IMR-90 (cell line): ENCODE data around the gene FLT1. TPM values are rescaled to one million over a fixed set of nuclear protein-coding genes. Genes with fewer than 3 reads are reported as not detected.

Experiments
- ATAC-seq: fragments of 200-7000 bp; cut with Tn5 transposase; 2 replicates; pipeline ENCODE4 v1.9.1; 2020; ENCODE audit warnings: low read depth, mild to moderate bottlenecking, moderate library complexity
- BruUV-seq: library from RNA; stranded (reverse); fragments of 400-500 nt; replicated peaks from 2 replicates; lab custom pipeline; 2021; lab: Mats Ljungman, UMichigan
- CTCF ChIA-PET: fragments of 300-600 bp; formaldehyde crosslinking; extraction: SDS; loops from one replicate; lab custom pipeline; 2021; ENCODE audit warnings: antibody characterized with exemption; lab: Yijun Ruan, JAX
- POLR2A ChIA-PET: fragments of 300-600 bp; sonication (Branson Sonifier 250); formaldehyde crosslinking; loops from one replicate; lab custom pipeline; 2022; ENCODE audit warnings: antibody characterized with exemption; ENCODE audit not compliant: unreplicated experiment; lab: Charles Lee
- DNase-seq: peaks from one replicate; pipeline ENCODE4 v3.0.0; 2013
- H2AFZ ChIP-seq: replicated peaks from 2 replicates; pipeline ENCODE3; 2013; ENCODE audit warnings: low read length, mild to moderate bottlenecking; ENCODE audit not compliant: poor library complexity
- H2AK5ac ChIP-seq: 2 replicates; pipeline ENCODE4 v1.6.1; 2013; ENCODE audit warnings: low read depth, low read length, inconsistent platforms
- H2AK9ac ChIP-seq: replicated peaks from 2 replicates; pipeline ENCODE3; 2013; ENCODE audit warnings: mild to moderate bottlenecking, low read depth, low read length, moderate library complexity; ENCODE audit not compliant: poor library complexity
- H2BK120ac ChIP-seq: 2 replicates; pipeline ENCODE4 v1.6.1; 2013; ENCODE audit warnings: low read depth, low read length, inconsistent platforms
- H2BK15ac ChIP-seq: 3 replicates; pipeline ENCODE4 v1.6.1; 2013; ENCODE audit warnings: low read depth, low read length, inconsistent platforms
- H2BK20ac ChIP-seq: 2 replicates; pipeline ENCODE4 v1.6.1; 2013; ENCODE audit warnings: low read depth, mild to moderate bottlenecking, inconsistent platforms, low read length, moderate library complexity
- H2BK5ac ChIP-seq: 2 replicates; pipeline ENCODE4 v1.6.1; 2013; ENCODE audit warnings: mild to moderate bottlenecking, low read depth, low read length, inconsistent platforms; ENCODE audit not compliant: poor library complexity, severe bottlenecking
- H3K14ac ChIP-seq: replicated peaks from 2 replicates; pipeline ENCODE4 v1.6.1; 2013; ENCODE audit warnings: low read depth, low read length, inconsistent platforms
- H3K18ac ChIP-seq: 2 replicates; pipeline ENCODE4 v1.6.1; 2013; ENCODE audit warnings: low read depth, low read length, control low read depth
- H3K23ac ChIP-seq: 2 replicates; pipeline ENCODE4 v1.6.1; 2013; ENCODE audit warnings: low read depth, low read length, inconsistent platforms
- H3K27ac ChIP-seq: 2 replicates; pipeline ENCODE4 v1.5.1; 2013; ENCODE audit warnings: mild to moderate bottlenecking, control low read depth, low read length; ENCODE audit not compliant: insufficient read depth
- H3K27me3 ChIP-seq: 2 replicates; pipeline ENCODE4 v1.6.1; 2013; ENCODE audit warnings: low read length; ENCODE audit not compliant: control insufficient read depth, insufficient read depth
- H3K36me3 ChIP-seq: 2 replicates; pipeline ENCODE4 v1.6.1; 2013; ENCODE audit warnings: low read length, mixed read lengths; ENCODE audit not compliant: control insufficient read depth, insufficient read depth
- H3K4ac ChIP-seq: 2 replicates; pipeline ENCODE4 v1.6.1; 2013; ENCODE audit warnings: low read depth, low read length, inconsistent platforms
- H3K4me1 ChIP-seq: 2 replicates; pipeline ENCODE4 v1.6.1; 2013; ENCODE audit warnings: low read length, mixed read lengths; ENCODE audit not compliant: control insufficient read depth, insufficient read depth
- H3K4me2 ChIP-seq: 2 replicates; pipeline ENCODE4 v1.6.1; 2013; ENCODE audit warnings: low read depth, mild to moderate bottlenecking, control low read depth, low read length, moderate library complexity
- H3K4me3 ChIP-seq: 2 replicates; pipeline ENCODE4 v1.5.1; 2013; ENCODE audit warnings: low read depth, mild to moderate bottlenecking, control low read depth, low read length, moderate library complexity; ENCODE audit not compliant: insufficient read depth
- H3K56ac ChIP-seq: 2 replicates; pipeline ENCODE4 v1.6.1; 2013; ENCODE audit warnings: low read length, inconsistent platforms; ENCODE audit not compliant: insufficient read depth; ENCODE audit errors: extremely low read depth
- H3K79me1 ChIP-seq, 2 experiments: 2 replicates each; pipeline ENCODE4 v1.6.1; 2013; ENCODE audit warnings: low read length in 2 of 2, inconsistent platforms in 1 of 2, low read depth in 1 of 2
- H3K9ac ChIP-seq: 2 replicates; pipeline ENCODE4 v1.6.1; 2013; ENCODE audit warnings: low read depth, low read length, control low read depth
- H3K9me1 ChIP-seq: 2 replicates; pipeline ENCODE4 v1.6.1; 2013; ENCODE audit warnings: low read length, inconsistent platforms; ENCODE audit not compliant: insufficient read depth
- H3K9me3 ChIP-seq: 2 replicates; pipeline ENCODE4 v1.6.1; 2013; ENCODE audit warnings: low read length; ENCODE audit not compliant: control insufficient read depth, insufficient read depth
- H4K20me1 ChIP-seq: 2 replicates; pipeline ENCODE4 v1.6.1; 2013; ENCODE audit warnings: low read length, inconsistent platforms; ENCODE audit not compliant: insufficient read depth
- H4K5ac ChIP-seq: 2 replicates; pipeline ENCODE4 v1.6.1; 2013; ENCODE audit warnings: mild to moderate bottlenecking, low read depth, low read length, control low read depth
- H4K8ac ChIP-seq, 2 experiments: 2 replicates each; pipeline ENCODE4 v1.6.1; 2013; ENCODE audit warnings: low read depth in 2 of 2, low read length in 2 of 2, control low read depth in 1 of 2, inconsistent platforms in 1 of 2
- H4K91ac ChIP-seq: 2 replicates; pipeline ENCODE4 v1.6.1; 2013; ENCODE audit warnings: low read depth, low read length, inconsistent platforms; ENCODE audit not compliant: insufficient read depth
- CTCF ChIP-seq: conservative IDR thresholded peaks from 2 replicates; pipeline ENCODE4 v1.5.1; 2012; ENCODE audit warnings: mild to moderate bottlenecking, low read depth, low read length, improper control_type of control experiment
- MAZ ChIP-seq: IDR thresholded peaks from 2 replicates; pipeline ENCODE4 v1.6.1; 2012; ENCODE audit warnings: low read depth, mild to moderate bottlenecking, low read length, improper control_type of control experiment, moderate library complexity, borderline replicate concordance
- NFE2L2 ChIP-seq: fragments of 150-350 bp; IDR thresholded peaks from 2 replicates; pipeline ENCODE4 v1.6.1; 2016; ENCODE audit warnings: low read depth, mild to moderate bottlenecking, low read length
- RCOR1 ChIP-seq: IDR thresholded peaks from 2 replicates; pipeline ENCODE4 v1.6.1; 2012; ENCODE audit warnings: mild to moderate bottlenecking, low read length, improper control_type of control experiment; ENCODE audit not compliant: insufficient replicate concordance
- SMC3 ChIP-seq: fragments of 150-350 bp; IDR thresholded peaks from 2 replicates; pipeline ENCODE4 v1.6.1; 2016; ENCODE audit warnings: low read depth, mild to moderate bottlenecking, antibody characterized with exemption, low read length, moderate library complexity
- USF2 ChIP-seq: fragments of 150-350 bp; IDR thresholded peaks from 2 replicates; pipeline ENCODE4 v1.6.1; 2017; ENCODE audit warnings: mild to moderate bottlenecking, antibody characterized with exemption, low read length, low read depth
- WGBS, 2 experiments: methylation state at CpG; one replicate each; pipeline versions ENCODE4 v1.1.5 to v1.1.7; 2013; ENCODE audit warnings: missing lambda C conversion rate in 2 of 2; ENCODE audit not compliant: insufficient read length in 1 of 2; ENCODE audit errors: extremely low coverage in 2 of 2; 5-methylcytosine and 5-hydroxymethylcytosine counted together
- dilution Hi-C: fragments of 300-500 bp; cut with HindIII; formaldehyde crosslinking; loops from one replicate; pipeline ENCODE4 v1.14.3; 2018; ENCODE audit warnings: low sequenced_read_pairs; ENCODE audit not compliant: unreplicated experiment
- in situ Hi-C: fragments of 300-500 bp; cut with MboI; formaldehyde crosslinking; loops from 3 replicates; pipeline ENCODE4 v1.14.3; 2019; ENCODE audit warnings: low sequenced_read_pairs, inconsistent platforms, mixed read lengths
- intact Hi-C: fragments of 100-400 bp; cut with micrococcal nuclease; formaldehyde crosslinking; loops from 2 replicates; pipeline ENCODE4 v1.10.0; 2022
- polyA plus RNA-seq, 3 experiments: library from polyadenylated mRNA; depleted of rRNA; stranded (reverse); fragments of >200 nt; gene quantifications; 2 replicates each; pipeline ENCODE4 v1.2.3, GENCODE V29; 2012; ENCODE audit warnings: low replicate concordance in 1 of 3
- total RNA-seq: library from RNA; depleted of rRNA; stranded (reverse); fragments of >200 nt; gene quantifications from 2 replicates; pipeline ENCODE4 v1.2.3, GENCODE V29; 2012

FLT1 gene
- total and polyA plus RNA-seq, 2 of the 4 experiments (the other 2 are of a cell fraction) = 4.5 to 10.4 TPM

GRCh38 chr13:28529836-28530235 is 34.9 kb upstream of the FLT1 start:
- Histone ChIP-seq H3K79me1 (peaks cover 0 to 5% of the 10 kb centered on the region in 2 experiments; a peak in 2 of 4 replicates), H3K27me3 (peaks cover 3% of the 10 kb centered on the region; the same call in 1 of the 2 replicates), H4K5ac (no peak overlapping the region), H3K36me3 (no peaks in the 10 kb centered on the region), H3K56ac (no peak overlapping the region), H2BK120ac (no peak overlapping the region), H4K91ac (no peak overlapping the region), H3K18ac (no peak overlapping the region), H4K20me1 (no peaks in the 10 kb centered on the region), H2BK5ac (no peak overlapping the region), H3K14ac (no peak overlapping the region), H3K4me1 (peaks cover 11% of the 10 kb centered on the region), H3K9me3 (no peaks in the 10 kb centered on the region), H2AK5ac (no peak overlapping the region), H3K4ac (no peak overlapping the region), H3K23ac (no peak overlapping the region), H3K9me1 (peaks cover 8% of the 10 kb centered on the region), H3K9ac (no peak overlapping the region), H2BK15ac (no peak overlapping the region), H3K4me3 (no peak overlapping the region), H4K8ac (no peak overlapping the region), H3K27ac (no peak overlapping the region), H2AK9ac (no peak overlapping the region), H3K4me2 (no peak overlapping the region), H2BK20ac (no peak overlapping the region), H2AFZ (no peak overlapping the region)
- dilution Hi-C loops (no loop called here), in situ Hi-C loops (no loop called here), intact Hi-C loops (loop anchor here (5.0 to 10.0 kb wide), 3 partner anchors 107 to 265 kb away; partner anchors contain the start of gene POMP)
- TF ChIP-seq SMC3 (no peak), CTCF (no peak), NFE2L2 (no peak), USF2 (no peak), MAZ (no peak), RCOR1 (no peak)
- WGBS, 2 experiments = no CpG with 5 or more reads among the region's 1 CpG
- ATAC-seq = no peak
- ChIA-PET CTCF (interaction anchor here (0.6 kb wide), 1 partner anchor 204 kb away, joined by 4 read pairs; no protein-coding TSS in a partner anchor), POLR2A (no interaction called here)
- no peak for DNase-seq
- BruUV-seq = no TSS peak
